Stomach (tissue), 4 donors: ENCODE measurements around the gene ACP6.
"Not testable (repeated sequence)": the region's sequence is repeated elsewhere in the genome, so short reads cannot be mapped to it uniquely, and the experiment has no call there.

Experiments
- CTCF ChIP-seq, 7 experiments: fragments of 450-650 bp in 4 of 7; fragments of 200-600 bp in 3 of 7; sonication (generic) in 3 of 7; IDR thresholded peaks; one replicate each; pipeline ENCODE4 v1.5.1; 2016 to 2019; ENCODE audit warnings: antibody characterized with exemption in 7 of 7, control low read depth in 2 of 7, mild to moderate bottlenecking in 1 of 7
- POLR2A ChIP-seq, 4 donors: fragments of 450-650 bp; IDR thresholded peaks; one replicate each; pipeline ENCODE4 v1.6.1; 2016; ENCODE audit warnings: antibody characterized with exemption in 4 of 4, control low read depth in 2 of 4, mild to moderate bottlenecking in 1 of 4, moderate library complexity in 1 of 4

- not testable (repeated sequence) for TF ChIP-seq CTCF, POLR2A (IDR thresholded peaks at IDR 0.05)
Measured at GRCh38 chr1:147614966-147615365, 55.4 kb downstream of the ACP6 start.
